DMS114 treated with DMSO at 0.1 percent for 48 hours (cell line): Measurements from ENCODE around the gene SQSTM1.
"Not testable (repeated sequence)": the region's sequence is repeated elsewhere in the genome, so short reads cannot be mapped to it uniquely, and the experiment has no call there.

Experiments
- DNase-seq: peaks from one replicate; lab custom pipeline; 2025; ENCODE audit not compliant: unreplicated experiment; lab: John Stamatoyannopoulos, UW

Gene SQSTM1

GRCh38 chr5:179820483-179821297, at the start of gene SQSTM1:
TSS of gene SQSTM1 (plus strand) at chr5:179820905. CDS start at chr5:179820937, 32 bp downstream.
- DNase-seq = no peak

- DNase-seq = no peak
Observed at GRCh38 chr5:179771311-179771895, 49.3 kb upstream of the SQSTM1 start.

DNA sequence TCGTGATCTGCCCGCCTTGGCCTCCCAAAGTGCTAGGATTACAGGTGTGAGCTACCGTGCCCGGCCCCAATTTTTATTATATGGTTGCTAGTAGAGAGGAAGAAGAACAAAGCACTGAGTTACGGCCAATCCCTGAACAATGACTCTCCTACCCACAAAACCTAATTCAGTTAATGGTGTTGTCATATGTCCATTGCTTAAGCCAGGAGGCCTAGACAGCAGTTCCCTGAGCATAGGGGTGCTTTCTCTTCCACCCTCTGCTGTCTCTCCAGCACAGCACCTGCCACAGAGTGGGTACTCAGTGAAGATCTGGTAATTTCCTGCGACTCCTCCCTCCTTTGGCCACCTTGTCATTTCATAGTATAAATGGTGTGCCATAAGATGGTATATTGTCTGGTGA, 48.4 kb upstream of the SQSTM1 start:
- no peak for DNase-seq

GRCh38 chr5:179773686-179774040, 47.0 kb upstream of the SQSTM1 start:
- DNase-seq = no peak

- DNase-seq = no peak
Observed at GRCh38 chr5:179774442-179774841, 46.3 kb upstream of the SQSTM1 start.

- DNase-seq = no peak
Observed at GRCh38 chr5:179776411-179776938, 44.2 kb upstream of the SQSTM1 start.

GRCh38 chr5:179777456-179777855, 43.2 kb upstream of the SQSTM1 start:
- no peak for DNase-seq

DNA sequence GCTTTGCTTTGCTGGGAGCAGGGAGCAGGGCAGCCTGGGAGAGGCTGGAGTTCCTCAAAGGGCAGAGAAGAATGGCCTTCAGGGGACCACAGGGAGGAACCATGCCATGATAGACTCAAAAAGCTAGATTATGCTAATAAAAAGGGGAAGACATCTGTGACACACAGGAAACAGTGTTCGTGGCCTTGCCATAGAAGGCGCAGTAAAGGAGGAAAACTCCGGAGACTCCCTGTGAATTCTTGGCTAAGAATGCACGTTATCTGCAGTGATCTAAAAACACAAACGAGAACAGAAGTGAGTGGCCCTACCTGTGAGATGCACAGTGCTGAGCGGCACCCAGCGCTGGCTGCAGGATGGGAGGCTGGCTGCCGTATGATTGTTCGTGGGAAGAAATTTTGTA, 42.8 kb upstream of the SQSTM1 start:
- DNase-seq = no peak

- DNase-seq = no peak
Observed at GRCh38 chr5:179778591-179778990, 42.1 kb upstream of the SQSTM1 start.

DNA sequence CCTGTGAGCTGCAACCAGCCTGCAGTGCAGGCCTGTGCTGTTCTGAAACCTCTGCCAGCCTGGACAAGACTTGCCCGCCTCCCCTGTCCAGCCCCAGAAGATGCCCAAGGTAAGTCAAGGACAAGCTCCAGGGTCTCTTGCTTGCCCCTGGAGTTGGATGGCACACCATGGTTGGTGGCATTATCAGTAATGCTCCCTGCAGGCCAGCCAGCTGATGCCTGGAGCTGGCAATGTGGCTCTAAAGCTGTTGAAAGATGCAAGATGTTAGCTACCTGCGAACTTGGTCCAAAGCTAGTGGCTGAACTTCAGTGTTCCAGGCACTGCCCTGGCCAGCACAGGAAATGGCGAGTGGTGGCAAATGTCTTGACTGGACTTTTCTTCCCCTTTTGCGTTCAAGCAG, 40.9 kb upstream of the SQSTM1 start:
- DNase-seq = no peak

DNA sequence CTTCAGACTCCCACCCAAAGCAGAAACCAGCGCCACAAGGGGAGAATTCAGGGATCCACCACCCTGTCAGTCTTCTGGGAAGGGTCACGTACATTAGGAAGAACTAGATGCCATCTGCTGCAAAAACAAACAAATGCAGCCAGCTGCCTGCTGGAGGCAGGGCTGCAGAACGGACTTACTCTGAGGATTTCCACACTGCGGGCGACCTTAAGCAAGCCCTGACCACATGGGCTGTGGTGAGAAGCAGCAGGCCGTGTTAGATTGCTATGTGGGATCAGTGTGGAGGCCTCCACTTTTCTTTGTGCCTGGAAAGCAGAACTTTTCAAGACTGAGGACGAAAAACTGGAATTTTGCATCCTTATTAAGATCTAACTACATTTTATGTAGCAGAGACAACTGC, 40.3 kb upstream of the SQSTM1 start:
- no peak for DNase-seq

GRCh38 chr5:179781846-179782245, 38.9 kb upstream of the SQSTM1 start:
- DNase-seq = no peak

GRCh38 chr5:179783128-179783527, 37.6 kb upstream of the SQSTM1 start:
- no peak for DNase-seq

DNA sequence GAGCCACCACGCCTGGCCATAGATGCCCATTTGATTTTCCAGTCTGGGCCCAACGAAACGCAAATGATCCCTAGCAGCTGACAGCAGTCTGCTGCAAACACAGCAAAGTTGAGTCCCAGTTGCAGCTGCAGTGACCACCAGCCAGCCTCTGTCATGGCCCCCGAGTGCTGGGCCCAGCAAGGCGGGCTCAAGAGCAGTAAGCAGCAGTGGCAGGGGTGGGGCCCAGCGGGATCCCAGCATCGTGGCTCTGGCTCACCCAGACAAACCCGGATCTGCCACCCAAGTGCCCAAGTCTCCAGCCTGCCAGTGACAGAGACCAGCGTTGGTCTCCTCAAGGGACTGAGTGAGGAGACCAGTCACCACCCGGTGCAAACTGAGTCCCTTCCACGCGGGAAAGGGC, 33.8 kb upstream of the SQSTM1 start:
- DNase-seq = no peak

DNA sequence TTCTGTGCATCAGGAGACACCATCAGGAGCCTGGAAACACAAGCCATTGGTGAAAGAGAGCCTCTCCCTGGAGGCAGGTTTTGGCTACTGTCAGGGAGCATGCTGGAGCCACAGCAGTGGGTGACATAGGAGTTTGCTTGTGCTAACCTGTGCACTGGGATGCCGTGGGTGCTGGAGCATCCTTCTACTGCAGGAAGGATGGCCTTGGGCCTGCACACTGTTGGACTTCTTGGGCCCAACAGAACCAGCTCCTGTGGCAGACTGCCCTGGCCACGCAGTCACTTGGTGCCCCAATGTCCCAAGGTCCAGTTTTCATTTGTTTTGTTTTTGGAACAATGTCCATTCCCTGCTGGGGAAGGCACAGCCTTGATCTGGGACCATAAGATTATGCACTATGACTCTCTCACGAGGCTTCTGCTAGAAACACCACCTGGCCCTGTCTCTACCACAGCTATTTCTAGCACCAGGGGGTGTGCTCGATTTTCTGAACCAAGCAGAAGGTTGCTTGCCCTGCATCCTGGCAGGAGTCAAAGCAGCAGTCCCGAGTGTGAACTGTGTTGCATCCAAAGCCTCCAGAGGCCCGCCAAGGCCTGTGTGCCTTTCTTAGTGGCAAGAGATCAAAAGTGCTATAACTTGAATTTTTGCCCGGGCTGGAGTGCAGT, 32.4 kb upstream of the SQSTM1 start:
- DNase-seq = no peak

- not testable (repeated sequence) for DNase-seq
Observed at GRCh38 chr5:179789278-179789677, 31.4 kb upstream of the SQSTM1 start.

DNA sequence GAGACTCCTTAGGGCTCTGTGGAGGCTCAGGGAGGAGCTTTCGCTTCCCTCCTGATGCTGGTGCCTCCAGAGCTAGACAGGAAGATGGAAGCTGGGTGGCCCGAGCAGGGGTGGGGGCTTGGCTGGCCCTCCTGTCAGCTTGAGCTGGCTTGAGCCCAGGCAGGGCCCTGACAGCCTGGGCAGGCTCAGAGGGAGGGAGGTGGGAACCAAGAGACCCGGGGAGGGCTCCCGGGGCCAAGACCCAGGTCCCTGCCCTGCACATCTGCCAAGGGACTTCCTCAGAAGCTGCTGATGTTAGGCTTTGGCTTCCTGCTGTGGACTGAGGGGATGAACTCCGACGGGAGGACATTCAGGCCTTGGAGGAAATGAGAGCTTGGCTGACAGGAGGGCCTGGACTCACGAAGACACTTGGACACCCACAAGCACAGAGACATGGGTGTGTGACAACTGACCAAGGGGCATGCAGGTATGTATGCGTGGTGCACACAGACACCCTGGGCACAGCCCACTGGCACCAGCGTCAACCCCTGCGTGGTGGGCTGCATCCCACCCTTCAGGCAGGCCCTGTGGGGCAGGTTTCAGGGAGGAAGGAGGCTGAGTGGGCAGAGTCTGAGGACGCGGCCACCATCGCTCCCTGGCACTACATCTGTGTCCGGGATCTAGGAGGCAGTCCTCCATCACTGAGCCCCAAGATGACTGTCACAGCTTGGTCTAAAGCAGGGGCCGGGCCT, 28.7 kb upstream of the SQSTM1 start:
- no peak for DNase-seq

GRCh38 chr5:179792612-179793467, 27.9 kb upstream of the SQSTM1 start:
- no peak for DNase-seq

DNA sequence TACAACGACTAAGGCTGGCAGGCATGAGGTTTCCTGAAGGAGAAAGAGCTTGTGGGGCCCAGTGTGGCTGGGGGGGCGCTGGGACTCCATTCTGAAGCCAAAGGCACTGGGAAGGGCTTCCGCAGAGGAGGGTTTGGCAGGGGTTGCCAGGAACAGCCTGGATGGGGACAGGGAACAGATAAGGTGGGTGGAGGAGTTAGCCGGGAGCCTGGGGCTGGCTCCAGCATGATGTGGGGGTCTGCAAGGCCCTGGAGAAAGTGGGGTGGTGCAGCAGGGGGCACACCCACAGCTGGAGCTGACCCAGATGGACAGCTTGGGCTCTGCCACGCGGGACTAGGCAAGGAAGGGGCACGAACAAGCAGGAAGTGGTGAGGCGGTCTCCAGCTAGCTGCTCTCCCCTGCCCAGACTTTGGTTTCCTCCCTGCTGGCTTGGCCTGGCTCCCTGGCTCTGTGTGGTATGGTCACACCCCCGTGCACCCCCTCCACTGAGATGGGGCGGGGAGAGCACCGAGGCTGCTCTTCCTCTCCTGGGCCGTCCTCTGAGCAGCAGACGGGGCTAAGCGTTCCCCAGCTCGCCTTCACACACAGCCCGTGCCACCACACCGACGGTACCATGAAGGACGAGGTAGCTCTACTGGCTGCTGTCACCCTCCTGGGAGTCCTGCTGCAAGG, 27.1 kb upstream of the SQSTM1 start, which contains the start of gene LTC4S:
Gene LTC4S (plus strand): TSS at position 519 of the 672 bp plus-strand sequence. CDS start 95 bp downstream, at position 614.
- DNase-seq = no peak

DNA sequence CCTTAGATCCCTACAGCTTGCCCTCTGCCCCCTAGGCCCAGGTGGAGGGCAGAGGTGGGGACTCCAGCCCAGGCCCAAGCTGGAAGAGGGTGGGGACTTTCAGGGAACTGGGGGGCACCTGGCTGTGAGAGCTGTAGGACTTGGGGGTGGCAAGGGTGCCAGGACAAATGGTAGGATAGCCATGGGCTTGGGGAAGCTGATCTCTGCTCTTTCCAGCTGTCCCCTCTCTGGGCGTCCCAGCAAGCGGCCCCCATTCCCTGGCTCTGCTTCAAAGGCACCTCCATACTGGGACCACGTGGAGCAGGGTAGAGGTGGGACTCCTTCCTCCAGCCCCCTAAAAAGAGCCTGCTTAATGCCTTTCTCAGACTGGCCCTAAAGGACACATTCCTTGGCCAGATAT, 26.5 kb upstream of the SQSTM1 start:
- DNase-seq = no peak
